H9 (cell line): ENCODE measurements around the gene BCAS3. TPM values are rescaled to one million over a fixed set of nuclear protein-coding genes. Genes with fewer than 3 reads are reported as not detected.

Source experiments
- DNase-seq: peaks from one replicate; pipeline ENCODE4 v3.0.0-alpha.2; 2017
- H2AFZ ChIP-seq: one replicate; pipeline ENCODE4 v1.6.1; 2013; ENCODE audit warnings: mild to moderate bottlenecking, low read length, control low read depth, moderate library complexity
- H2AK5ac ChIP-seq: 2 replicates; pipeline ENCODE4 v1.6.1; 2013; ENCODE audit warnings: low read length, control low read depth, mixed read lengths; ENCODE audit not compliant: insufficient read length
- H2BK120ac ChIP-seq: one replicate; pipeline ENCODE4 v1.6.1; 2013; ENCODE audit warnings: low read depth, mild to moderate bottlenecking, low read length, control low read depth, inconsistent platforms; ENCODE audit not compliant: poor library complexity, severe bottlenecking
- H2BK12ac ChIP-seq: 2 replicates; pipeline ENCODE4 v1.6.1; 2013; ENCODE audit warnings: low read length, control low read depth, mixed read lengths, low read depth; ENCODE audit not compliant: insufficient read length
- H2BK15ac ChIP-seq: 2 replicates; pipeline ENCODE4 v1.6.1; 2013; ENCODE audit warnings: low read depth, low read length, control low read depth
- H2BK20ac ChIP-seq: one replicate; pipeline ENCODE4 v1.6.1; 2013; ENCODE audit warnings: low read depth, mild to moderate bottlenecking, low read length, control low read depth, inconsistent platforms; ENCODE audit not compliant: poor library complexity, severe bottlenecking
- H2BK5ac ChIP-seq: 2 replicates; pipeline ENCODE4 v1.6.1; 2013; ENCODE audit warnings: low read length, control low read depth, mixed read lengths; ENCODE audit not compliant: insufficient read length
- H3K14ac ChIP-seq: 2 replicates; pipeline ENCODE4 v1.6.1; 2013; ENCODE audit warnings: low read length, control low read depth; ENCODE audit not compliant: insufficient read depth
- H3K18ac ChIP-seq: 2 replicates; pipeline ENCODE4 v1.6.1; 2013; ENCODE audit warnings: low read depth, mild to moderate bottlenecking, mixed read lengths, low read length, control low read depth; ENCODE audit not compliant: insufficient read length
- H3K23ac ChIP-seq: 2 replicates; pipeline ENCODE4 v1.6.1; 2013; ENCODE audit warnings: low read length, control low read depth, mixed read lengths, low read depth; ENCODE audit not compliant: insufficient read length
- H3K23me2 ChIP-seq: 2 replicates; pipeline ENCODE4 v1.6.1; 2013; ENCODE audit warnings: low read depth, mild to moderate bottlenecking, mixed read lengths, low read length, control low read depth; ENCODE audit not compliant: insufficient read length, poor library complexity, severe bottlenecking
- H3K27ac ChIP-seq: 2 replicates; pipeline ENCODE4 v1.5.1; 2013; ENCODE audit warnings: low read length, control low read depth, mixed read lengths, low read depth; ENCODE audit not compliant: insufficient read length
- H3K27me3 ChIP-seq: 2 replicates; pipeline ENCODE4 v1.6.1; 2013; ENCODE audit warnings: low read length, control low read depth, inconsistent platforms; ENCODE audit not compliant: insufficient read depth
- H3K4ac ChIP-seq: 2 replicates; pipeline ENCODE4 v1.6.1; 2013; ENCODE audit warnings: low read depth, mild to moderate bottlenecking, control low read depth, inconsistent platforms, low read length, moderate library complexity
- H3K4me1 ChIP-seq: 2 replicates; pipeline ENCODE4 v1.6.1; 2013; ENCODE audit warnings: low read length, control low read depth, inconsistent platforms; ENCODE audit not compliant: insufficient read depth
- H3K4me2 ChIP-seq: 2 replicates; pipeline ENCODE4 v1.6.1; 2013; ENCODE audit warnings: low read length, control low read depth, mixed read lengths; ENCODE audit not compliant: insufficient read length, insufficient read depth
- H3K56ac ChIP-seq: 2 replicates; pipeline ENCODE4 v1.6.1; 2013; ENCODE audit warnings: low read depth, mild to moderate bottlenecking, mixed read lengths, low read length, control low read depth; ENCODE audit not compliant: insufficient read length
- H3K79me1 ChIP-seq: 2 replicates; pipeline ENCODE4 v1.6.1; 2013; ENCODE audit warnings: low read depth, mild to moderate bottlenecking, moderate library complexity, low read length, control low read depth, inconsistent platforms; ENCODE audit not compliant: insufficient read depth, poor library complexity, severe bottlenecking
- H3K79me2 ChIP-seq: 2 replicates; pipeline ENCODE4 v1.6.1; 2013; ENCODE audit warnings: low read length, control low read depth, inconsistent platforms; ENCODE audit not compliant: insufficient read depth
- H3K9ac ChIP-seq: 2 replicates; pipeline ENCODE4 v1.6.1; 2013; ENCODE audit warnings: low read length, control low read depth, mixed read lengths; ENCODE audit not compliant: insufficient read length; ENCODE audit errors: extremely low read depth
- H3K9me3 ChIP-seq: one replicate; pipeline ENCODE4 v1.6.1; 2013; ENCODE audit warnings: low read depth, low read length, inconsistent platforms; ENCODE audit not compliant: control insufficient read depth
- H3T11ph ChIP-seq: one replicate; pipeline ENCODE4 v1.6.1; 2013; ENCODE audit warnings: mild to moderate bottlenecking, low read length, control low read depth, inconsistent platforms
- H4K20me1 ChIP-seq: one replicate; pipeline ENCODE4 v1.6.1; 2013; ENCODE audit not compliant: control insufficient read depth, insufficient read length, insufficient read depth
- H4K5ac ChIP-seq: 2 replicates; pipeline ENCODE4 v1.6.1; 2013; ENCODE audit warnings: low read depth, mild to moderate bottlenecking, mixed read lengths, low read length, control low read depth; ENCODE audit not compliant: insufficient read length
- H4K8ac ChIP-seq: replicated peaks from 2 replicates; pipeline ENCODE4 v1.6.1; 2013; ENCODE audit warnings: low read length, control low read depth, mixed read lengths, low read depth; ENCODE audit not compliant: insufficient read length
- H4K91ac ChIP-seq: 2 replicates; pipeline ENCODE4 v1.6.1; 2013; ENCODE audit warnings: low read depth, mild to moderate bottlenecking, moderate library complexity, mixed read lengths, low read length, control low read depth; ENCODE audit not compliant: insufficient read length
- H3K27ac Mint-ChIP-seq, 3 experiments: 2 replicates in 2 of 3; 3 replicates in 1 of 3; pipeline ENCODE4 v1.8.0; 2020 to 2021; ENCODE audit warnings: mixed read lengths in 3 of 3, mild to moderate bottlenecking in 1 of 3, moderate library complexity in 1 of 3
- H3K27me3 Mint-ChIP-seq: 2 replicates; pipeline ENCODE4 v1.8.0; 2021; ENCODE audit warnings: low read depth, mild to moderate bottlenecking, moderate library complexity, mixed read lengths
- H3K36me3 Mint-ChIP-seq, 3 experiments: 2 replicates in 2 of 3; 3 replicates in 1 of 3; pipeline ENCODE4 v1.8.0; 2020 to 2021; ENCODE audit warnings: low read depth in 3 of 3, mixed read lengths in 3 of 3; ENCODE audit not compliant: insufficient read depth in 1 of 3
- H3K4me1 Mint-ChIP-seq, 2 experiments: 2 replicates each; pipeline ENCODE4 v1.8.0; 2020; ENCODE audit warnings: mixed read lengths in 2 of 2
- H3K4me3 Mint-ChIP-seq, 2 experiments: 2 replicates in 1 of 2; 3 replicates in 1 of 2; pipeline ENCODE4 v1.8.0; 2020 to 2021; ENCODE audit warnings: mild to moderate bottlenecking in 2 of 2, mixed read lengths in 2 of 2, moderate library complexity in 1 of 2
- H3K9me3 Mint-ChIP-seq, 2 experiments: 2 replicates in 1 of 2; 3 replicates in 1 of 2; pipeline ENCODE4 v1.8.0; 2020; ENCODE audit warnings: mild to moderate bottlenecking in 2 of 2, mixed read lengths in 2 of 2, moderate library complexity in 1 of 2
- CTCF ChIP-seq: fragments of 200-600 bp; sonication (generic); conservative IDR thresholded peaks from 3 replicates; pipeline ENCODE4 v1.8.0; 2021; ENCODE audit warnings: antibody characterized with exemption, mild to moderate bottlenecking
- WGBS: extraction: QIAGEN DNeasy Blood & Tissue Kit; methylation state at CpG from one replicate; pipeline ENCODE4 v1.1.7; 2013; ENCODE audit warnings: missing lambda C conversion rate, low lambda C conversion rate, mixed read lengths; ENCODE audit not compliant: insufficient read length; ENCODE audit errors: extremely low coverage; 5-methylcytosine and 5-hydroxymethylcytosine counted together
- total RNA-seq: library from RNA; stranded (reverse); gene quantifications from 2 replicates; pipeline ENCODE4 v1.2.1, GENCODE V29; 2021

Gene BCAS3
- total RNA-seq, 1 experiment from 2014 or later, result 22.4 TPM

GRCh38 chr17:60713608-60714007, 36.0 kb downstream of the BCAS3 start:
- H2AFZ ChIP-seq, result no peak overlapping the region
- no peaks in the 10 kb centered on the region for H4K20me1 ChIP-seq
- H3K56ac ChIP-seq, result no peak overlapping the region
- no peak overlapping the region for H3K9ac ChIP-seq
- H3K79me2 ChIP-seq, result no peaks in the 10 kb centered on the region
- H3K4me2 ChIP-seq, result no peak overlapping the region
- H2BK5ac ChIP-seq, result no peak overlapping the region
- H3K14ac ChIP-seq, result no peak overlapping the region
- H3K27ac ChIP-seq, result no peak overlapping the region
- no peak overlapping the region for H2BK15ac ChIP-seq
- Mint-ChIP-seq H3K36me3 (no peaks in the 10 kb centered on the region), H3K4me1 (no peaks in the 10 kb centered on the region), H3K4me3 (no peak overlapping the region), H3K27ac (no peak overlapping the region; a peak in 1 of 7 replicates), H3K27me3 (no peaks in the 10 kb centered on the region), H3K9me3 (no peaks in the 10 kb centered on the region)
- no peak overlapping the region for H2BK20ac ChIP-seq
- no peak overlapping the region for H3K4ac ChIP-seq
- TF ChIP-seq CTCF, result no peak
- H4K8ac ChIP-seq, result no peak overlapping the region
- no peak overlapping the region for H2BK12ac ChIP-seq
- H3K18ac ChIP-seq, result no peak overlapping the region
- H3K23ac ChIP-seq, result no peak overlapping the region
- no CpG with 5 or more reads among the region's 2 CpGs for WGBS
- H2AK5ac ChIP-seq, result no peak overlapping the region
- H4K91ac ChIP-seq, result no peak overlapping the region
- H3K27me3 ChIP-seq, result no peaks in the 10 kb centered on the region
- H3K4me1 ChIP-seq, result no peaks in the 10 kb centered on the region
- H3K79me1 ChIP-seq, result no peaks in the 10 kb centered on the region
- no peaks in the 10 kb centered on the region for H3K9me3 ChIP-seq
- H2BK120ac ChIP-seq, result no peak overlapping the region
- no peak overlapping the region for H3T11ph ChIP-seq
- no peaks in the 10 kb centered on the region for H3K23me2 ChIP-seq
- no peak overlapping the region for H4K5ac ChIP-seq
- DNase-seq, result no peak
